Measurements from ENCODE around the gene HDAC4.

DNA sequence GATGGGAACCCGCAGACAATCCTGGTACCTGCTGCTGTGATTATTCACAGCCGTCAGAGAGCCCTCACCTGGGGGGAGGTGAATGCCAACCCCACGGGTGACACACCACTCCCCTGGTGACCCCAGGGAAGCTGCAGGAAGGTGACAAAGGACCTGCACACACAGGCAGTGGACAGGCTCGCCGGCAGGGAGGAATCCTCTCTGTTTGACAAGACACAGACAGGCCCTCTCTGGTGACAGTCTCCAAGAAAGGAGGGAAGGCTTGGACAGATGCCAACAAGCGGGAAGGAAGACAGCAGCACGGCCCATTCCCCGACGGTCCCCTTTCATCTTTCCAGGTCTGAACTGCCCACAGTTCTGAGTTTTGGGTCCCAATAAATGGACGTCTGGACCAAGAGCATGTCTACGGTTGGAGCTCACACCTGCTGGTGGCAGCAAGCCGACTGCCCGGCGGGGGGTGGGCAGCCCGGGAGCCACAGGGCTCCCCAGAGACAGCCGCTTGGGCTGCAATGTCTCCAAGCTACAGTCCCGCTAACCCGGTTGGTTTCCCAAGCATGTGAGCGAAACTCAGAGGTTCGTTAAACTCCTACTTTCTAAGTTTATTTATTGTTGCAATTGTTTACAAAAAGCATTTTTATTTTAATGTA lies 31.8 kb downstream of the HDAC4 start:
- TF ChIP-seq, protein P1, sequence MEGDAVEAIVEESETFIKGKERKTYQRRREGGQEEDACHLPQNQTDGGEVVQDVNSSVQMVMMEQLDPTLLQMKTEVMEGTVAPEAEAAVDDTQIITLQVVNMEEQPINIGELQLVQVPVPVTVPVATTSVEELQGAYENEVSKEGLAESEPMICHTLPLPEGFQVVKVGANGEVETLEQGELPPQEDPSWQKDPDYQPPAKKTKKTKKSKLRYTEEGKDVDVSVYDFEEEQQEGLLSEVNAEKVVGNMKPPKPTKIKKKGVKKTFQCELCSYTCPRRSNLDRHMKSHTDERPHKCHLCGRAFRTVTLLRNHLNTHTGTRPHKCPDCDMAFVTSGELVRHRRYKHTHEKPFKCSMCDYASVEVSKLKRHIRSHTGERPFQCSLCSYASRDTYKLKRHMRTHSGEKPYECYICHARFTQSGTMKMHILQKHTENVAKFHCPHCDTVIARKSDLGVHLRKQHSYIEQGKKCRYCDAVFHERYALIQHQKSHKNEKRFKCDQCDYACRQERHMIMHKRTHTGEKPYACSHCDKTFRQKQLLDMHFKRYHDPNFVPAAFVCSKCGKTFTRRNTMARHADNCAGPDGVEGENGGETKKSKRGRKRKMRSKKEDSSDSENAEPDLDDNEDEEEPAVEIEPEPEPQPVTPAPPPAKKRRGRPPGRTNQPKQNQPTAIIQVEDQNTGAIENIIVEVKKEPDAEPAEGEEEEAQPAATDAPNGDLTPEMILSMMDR (IDR thresholded peaks at IDR 0.05; ENCODE audit: poor library complexity) = no peak
- no peak for TF ChIP-seq EZH2phosphoT487 (IDR thresholded peaks at IDR 0.05; ENCODE audit: low read depth, severe bottlenecking, unreplicated experiment)
